ENCODE results near the gene RIOX2. TPM values are rescaled to one million over a fixed set of nuclear protein-coding genes. Genes with fewer than 3 reads are reported as not detected.
"Not testable (repeated sequence)": the region's sequence is repeated elsewhere in the genome, so short reads cannot be mapped to it uniquely, and the experiment has no call there.

The RIOX2 gene
- total RNA-seq, 4 donors from 2014 or later = 19.5 to 24.2 (median 21.7) TPM

DNA sequence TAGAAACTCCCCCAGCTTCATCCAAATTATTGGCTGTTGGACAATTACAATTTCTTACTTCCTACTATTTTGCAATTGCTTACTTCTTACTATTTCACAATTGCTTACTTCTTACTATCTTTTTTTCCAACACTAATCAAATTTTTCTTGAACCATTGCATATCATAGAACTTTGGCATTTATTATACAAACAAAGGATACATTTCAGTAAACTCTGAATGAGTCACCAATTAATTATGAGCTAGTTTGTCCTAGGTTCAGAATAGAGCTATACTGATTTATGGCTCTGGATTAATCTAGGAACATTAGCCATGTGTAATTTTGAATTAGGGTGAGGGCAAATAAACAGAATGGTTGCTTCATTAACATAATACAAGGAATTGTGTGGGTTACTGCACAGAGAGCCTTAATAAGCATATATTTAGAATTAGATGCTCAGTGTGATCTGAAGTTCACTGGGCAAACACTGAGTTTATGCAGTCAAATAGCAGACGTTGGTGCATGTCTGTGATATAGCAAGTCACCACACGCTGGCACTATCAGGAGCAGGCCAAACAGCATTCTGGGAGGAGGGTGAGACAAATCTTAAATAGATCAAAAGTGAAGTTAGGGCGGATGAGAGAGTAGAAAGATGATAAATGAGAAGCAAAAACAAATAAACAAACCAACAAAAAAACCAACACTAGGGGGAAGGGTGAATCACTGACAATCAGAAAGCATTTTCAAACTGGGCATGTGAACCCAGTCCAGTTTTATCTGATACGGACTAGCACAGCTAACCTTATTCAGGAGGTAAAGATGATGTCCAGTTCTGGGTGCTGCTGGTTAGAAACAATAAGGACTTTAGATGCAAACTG, 41.4 kb upstream of the RIOX2 start:
- Histone ChIP-seq H3K9me3 (peaks cover 0 to 3% (median 0%) of the 10 kb centered on the region in 4 donors), H3K27ac (replicated peaks in 1 of 4) (no peak overlapping the region), H3K36me3 (no peaks in the 10 kb centered on the region), H3K4me1 (peaks cover 0 to 11% (median 7%) of the 10 kb centered on the region in 4 donors), H3K4me3 (no peak overlapping the region), H3K27me3 (no peaks in the 10 kb centered on the region)
- intact Hi-C loops (cut with DNase I) = no loop called here
- no peak for TF ChIP-seq POLR2AphosphoS5 (IDR thresholded peaks at IDR 0.05)
- TF ChIP-seq, protein P1, sequence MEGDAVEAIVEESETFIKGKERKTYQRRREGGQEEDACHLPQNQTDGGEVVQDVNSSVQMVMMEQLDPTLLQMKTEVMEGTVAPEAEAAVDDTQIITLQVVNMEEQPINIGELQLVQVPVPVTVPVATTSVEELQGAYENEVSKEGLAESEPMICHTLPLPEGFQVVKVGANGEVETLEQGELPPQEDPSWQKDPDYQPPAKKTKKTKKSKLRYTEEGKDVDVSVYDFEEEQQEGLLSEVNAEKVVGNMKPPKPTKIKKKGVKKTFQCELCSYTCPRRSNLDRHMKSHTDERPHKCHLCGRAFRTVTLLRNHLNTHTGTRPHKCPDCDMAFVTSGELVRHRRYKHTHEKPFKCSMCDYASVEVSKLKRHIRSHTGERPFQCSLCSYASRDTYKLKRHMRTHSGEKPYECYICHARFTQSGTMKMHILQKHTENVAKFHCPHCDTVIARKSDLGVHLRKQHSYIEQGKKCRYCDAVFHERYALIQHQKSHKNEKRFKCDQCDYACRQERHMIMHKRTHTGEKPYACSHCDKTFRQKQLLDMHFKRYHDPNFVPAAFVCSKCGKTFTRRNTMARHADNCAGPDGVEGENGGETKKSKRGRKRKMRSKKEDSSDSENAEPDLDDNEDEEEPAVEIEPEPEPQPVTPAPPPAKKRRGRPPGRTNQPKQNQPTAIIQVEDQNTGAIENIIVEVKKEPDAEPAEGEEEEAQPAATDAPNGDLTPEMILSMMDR (IDR thresholded peaks at IDR 0.05) = no peak
- TF ChIP-seq EP300 (IDR thresholded peaks at IDR 0.05) = no peak
- TF ChIP-seq POLR2A (IDR thresholded peaks at IDR 0.05; ENCODE audit: low read depth) = no peak
- DNase-seq (ENCODE audit: extremely low spot score) = no peak
- WGBS = 68% methylated on average over 4 of the region's 4 CpGs

DNA sequence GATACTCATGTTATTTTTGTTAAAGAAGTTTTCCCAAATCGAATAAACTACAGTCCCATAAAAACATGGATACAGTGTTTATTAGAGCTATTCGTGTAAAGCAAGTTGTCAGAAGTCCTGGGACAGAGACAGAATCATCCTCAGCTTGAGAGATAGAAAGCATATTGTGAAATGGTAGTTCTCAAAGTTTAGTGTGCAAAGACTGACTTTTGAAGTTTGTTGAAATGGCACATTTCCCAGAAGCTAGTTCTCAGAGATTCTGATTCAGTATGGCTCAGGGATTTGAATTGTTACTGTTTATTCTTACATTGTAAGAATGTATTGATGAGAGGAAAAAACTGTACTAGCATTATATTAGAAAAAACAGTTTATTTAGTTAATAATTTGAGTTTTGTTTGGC, 40.7 kb upstream of the RIOX2 start:
- no peaks in the 10 kb centered on the region for H3K36me3 ChIP-seq
- TF ChIP-seq POLR2AphosphoS5 (IDR thresholded peaks at IDR 0.05) (no peak), POLR2A (IDR thresholded peaks at IDR 0.05; ENCODE audit: low read depth) (no peak), EP300 (IDR thresholded peaks at IDR 0.05) (no peak)
- TF ChIP-seq, protein P1 (IDR thresholded peaks at IDR 0.05) = no peak
- no peak for DNase-seq (ENCODE audit: extremely low spot score)
- H3K4me3 ChIP-seq = no peak overlapping the region
- no peak overlapping the region for H3K27ac ChIP-seq (replicated peaks in 1 of 4)
- H3K4me1 ChIP-seq = peaks cover 0 to 11% (median 7%) of the 10 kb centered on the region in 4 donors
- intact Hi-C loops (cut with DNase I) = no loop called here
- WGBS = 38% methylated on average over 2 of the region's 2 CpGs
- no peaks in the 10 kb centered on the region for H3K27me3 ChIP-seq
- peaks cover 0 to 3% (median 0%) of the 10 kb centered on the region in 4 donors for H3K9me3 ChIP-seq

DNA sequence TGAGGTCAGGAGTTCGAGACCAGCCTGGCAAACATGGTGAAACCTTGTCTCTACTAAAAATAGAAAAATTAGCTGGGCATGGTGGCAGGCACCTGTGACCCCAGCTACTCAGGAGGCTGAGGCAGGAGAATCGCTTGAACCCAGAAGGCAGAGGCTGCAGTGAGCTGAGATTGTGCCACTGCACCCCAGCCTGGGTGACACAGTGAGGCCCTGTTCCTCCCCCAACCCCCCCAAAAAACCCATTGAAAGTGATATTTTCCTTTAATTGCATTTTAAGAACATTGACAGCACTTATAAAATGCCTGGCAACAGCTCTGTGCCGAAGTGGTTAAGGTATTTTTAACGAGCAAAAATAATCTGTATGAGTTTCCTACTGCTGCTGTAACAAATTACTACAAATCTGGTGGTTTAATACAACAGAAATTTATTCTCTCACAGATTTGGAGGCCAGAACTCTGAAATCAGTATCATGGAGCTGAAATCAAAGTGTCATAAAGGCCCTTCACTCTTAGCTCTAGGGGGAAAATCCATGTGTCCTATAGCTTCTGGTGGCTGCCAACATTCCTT, 38.7 kb upstream of the RIOX2 start:
- H3K27ac ChIP-seq (replicated peaks in 1 of 4); H3K36me3 ChIP-seq; H3K4me3 ChIP-seq; H3K27me3 ChIP-seq; intact Hi-C loops (cut with DNase I); DNase-seq (ENCODE audit: extremely low spot score); H3K9me3 ChIP-seq: not testable (repeated sequence)
- peaks cover 0 to 11% (median 7%) of the 10 kb centered on the region in 4 donors for H3K4me1 ChIP-seq
- 96% methylated on average over 4 of the region's 4 CpGs for WGBS

DNA sequence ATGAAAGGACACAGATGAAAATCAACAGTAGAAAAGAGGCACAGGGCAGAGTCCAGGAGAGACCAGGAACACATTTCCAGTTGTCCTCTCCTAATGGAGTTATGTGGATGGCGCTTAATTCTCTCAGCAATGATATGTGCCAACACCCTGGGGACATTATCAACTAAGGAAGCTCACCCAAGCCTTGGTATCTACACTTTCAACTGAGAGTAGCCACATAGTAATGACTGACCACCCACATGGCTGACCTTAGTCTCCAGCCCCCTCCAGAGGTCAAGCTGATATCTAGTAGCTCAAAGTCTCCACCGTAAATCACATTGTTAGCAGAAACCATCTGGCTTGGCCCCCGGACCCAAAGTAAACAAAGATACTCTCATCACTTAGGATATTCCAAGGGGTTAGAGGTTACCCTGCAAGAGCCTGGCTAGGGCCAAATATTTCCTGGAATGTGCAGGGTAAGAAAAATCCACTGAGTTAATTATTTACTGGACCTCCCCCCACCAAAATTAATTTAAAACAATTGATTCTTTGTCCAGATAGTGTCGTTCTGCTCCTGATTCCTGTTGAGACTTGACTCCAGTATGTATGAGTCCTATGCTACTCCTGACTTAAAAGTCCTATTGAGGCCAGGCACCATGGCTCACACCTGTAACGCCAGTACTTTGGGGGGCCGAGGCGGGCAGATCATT, 38.1 kb upstream of the RIOX2 start:
- H3K9me3 ChIP-seq = peaks cover 0 to 3% (median 0%) of the 10 kb centered on the region in 4 donors
- H3K4me1 ChIP-seq = peaks cover 0 to 11% (median 7%) of the 10 kb centered on the region in 4 donors
- intact Hi-C loops (cut with DNase I) = no loop called here
- 83% methylated on average over 7 of the region's 7 CpGs for WGBS
- no peak for DNase-seq (ENCODE audit: extremely low spot score)
- H3K27ac ChIP-seq (replicated peaks in 1 of 4) = no peak overlapping the region
- TF ChIP-seq, protein P1 (IDR thresholded peaks at IDR 0.05) = no peak
- no peak for TF ChIP-seq POLR2A (IDR thresholded peaks at IDR 0.05; ENCODE audit: low read depth)
- TF ChIP-seq POLR2AphosphoS5 (IDR thresholded peaks at IDR 0.05) = no peak
- TF ChIP-seq EP300 (IDR thresholded peaks at IDR 0.05) = no peak
- no peaks in the 10 kb centered on the region for H3K27me3 ChIP-seq
- no peak overlapping the region for H3K4me3 ChIP-seq
- H3K36me3 ChIP-seq = no peaks in the 10 kb centered on the region

DNA sequence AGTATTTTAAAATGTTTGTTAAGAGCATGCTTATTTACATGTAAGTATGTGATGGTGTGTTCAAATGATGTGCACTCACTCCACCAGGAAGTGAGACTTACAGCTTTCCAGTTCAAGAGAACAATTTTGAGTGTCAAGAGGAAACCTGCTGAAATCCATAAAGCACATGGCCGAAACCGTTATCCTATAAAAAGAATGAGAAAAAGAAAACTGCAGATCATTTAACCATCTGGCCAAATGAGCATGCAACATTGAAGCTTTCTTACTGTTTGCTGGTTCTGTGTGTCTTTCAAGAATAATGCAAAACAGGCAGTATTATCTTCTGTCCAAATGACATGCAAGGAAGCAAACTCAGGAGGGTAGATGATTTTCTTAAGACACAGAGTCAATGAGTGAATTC, 36.6 kb upstream of the RIOX2 start:
- intact Hi-C loops (cut with DNase I) = no loop called here

More for the DNA sequence above, 36.6 kb upstream of the RIOX2 start:
- Histone ChIP-seq H3K36me3 (no peaks in the 10 kb centered on the region), H3K27ac (replicated peaks in 1 of 4) (no peak overlapping the region), H3K4me1 (peaks cover 0 to 6% (median 5%) of the 10 kb centered on the region in 4 donors), H3K9me3 (peaks cover 0 to 3% (median 0%) of the 10 kb centered on the region in 4 donors), H3K4me3 (no peak overlapping the region), H3K27me3 (no peaks in the 10 kb centered on the region)
- WGBS = 76% methylated on average over 2 of the region's 2 CpGs
- no peak for TF ChIP-seq POLR2AphosphoS5 (IDR thresholded peaks at IDR 0.05)
- TF ChIP-seq POLR2A (IDR thresholded peaks at IDR 0.05; ENCODE audit: low read depth) = no peak
- TF ChIP-seq EP300 (IDR thresholded peaks at IDR 0.05) = no peak
- TF ChIP-seq, protein P1 (IDR thresholded peaks at IDR 0.05) = no peak
- DNase-seq (ENCODE audit: extremely low spot score) = no peak

All from esophagus muscularis mucosa (tissue), 4 donors.